HFFc6 (cell line): ENCODE results near the gene CPED1. TPM values are rescaled to one million over a fixed set of nuclear protein-coding genes. Genes with fewer than 3 reads are reported as not detected.

Experiments used
- DNase-seq: peaks from one replicate; pipeline ENCODE4 v3.0.0-alpha.2; 2018
- H3K27ac Mint-ChIP-seq: 2 replicates; pipeline ENCODE4 v1.8.0; 2020; ENCODE audit warnings: mild to moderate bottlenecking, mixed read lengths
- H3K27me3 Mint-ChIP-seq: 2 replicates; pipeline ENCODE4 v1.8.0; 2021; ENCODE audit warnings: mild to moderate bottlenecking, moderate library complexity, mixed read lengths; ENCODE audit not compliant: insufficient read depth
- H3K36me3 Mint-ChIP-seq: 2 replicates; pipeline ENCODE4 v1.8.0; 2021; ENCODE audit warnings: low read depth, mixed read lengths
- H3K4me1 Mint-ChIP-seq: 2 replicates; pipeline ENCODE4 v1.8.0; 2020; ENCODE audit warnings: low read depth, mixed read lengths
- H3K4me3 Mint-ChIP-seq: 2 replicates; pipeline ENCODE4 v1.8.0; 2020; ENCODE audit warnings: mild to moderate bottlenecking, moderate library complexity, mixed read lengths
- H3K9me3 Mint-ChIP-seq: 2 replicates; pipeline ENCODE4 v1.8.0; 2020; ENCODE audit warnings: mild to moderate bottlenecking, mixed read lengths
- CTCF ChIP-seq: fragments of 200-600 bp; sonication (generic); IDR thresholded peaks from 2 replicates; pipeline ENCODE4 v1.5.0; 2021; ENCODE audit warnings: antibody characterized with exemption, mild to moderate bottlenecking
- total RNA-seq, 6 experiments: library from RNA; stranded (reverse); fragmentation: NEBNext Ultra II Directional; extraction: Animal tissue kit (Norgen Biotek cat#: 25700); gene quantifications; 2 replicates in 1 of 6; 3 replicates in 5 of 6; pipeline ENCODE4 v1.2.3, GENCODE V29; 2021

CPED1 gene
- total RNA-seq, 6 experiments from 2014 or later: 85.0 to 112 (median 95.9) TPM

- peak overlapping the region; percentile 88 for H3K27ac Mint-ChIP-seq
- H3K4me3 Mint-ChIP-seq: peak overlapping the region; percentile 92
Observed at GRCh38 chr7:120991161-120991560, 2.6 kb downstream of the CPED1 start.

GRCh38 chr7:120991581-120991980 lies 3.1 kb downstream of the CPED1 start:
- peak overlapping the region; percentile 92 for H3K4me3 Mint-ChIP-seq
- peaks cover 60% of the 10 kb centered on the region for H3K4me1 Mint-ChIP-seq
- TF ChIP-seq CTCF: no peak

More at GRCh38 chr7:120991161-120991560, 2.6 kb downstream of the CPED1 start:
- Mint-ChIP-seq H3K4me1 (peaks cover 56% of the 10 kb centered on the region), H3K36me3 (peaks cover 51% of the 10 kb centered on the region), H3K9me3 (no peaks in the 10 kb centered on the region), H3K27me3 (peaks cover 2% of the 10 kb centered on the region; the same call in 1 of the 2 replicates)
- no peak for TF ChIP-seq CTCF
- DNase-seq: no peak

GRCh38 chr7:120992272-120992964 lies 3.9 kb downstream of the CPED1 start:
- Mint-ChIP-seq H3K4me3 (peak overlapping the region; percentile 92), H3K27ac (peak overlapping the region; percentile 87), H3K9me3 (no peaks in the 10 kb centered on the region), H3K4me1 (peaks cover 63% of the 10 kb centered on the region), H3K36me3 (peaks cover 57% of the 10 kb centered on the region), H3K27me3 (no peaks in the 10 kb centered on the region; the same call in 1 of the 2 replicates)
- no peak for DNase-seq
- TF ChIP-seq CTCF: no peak

More at GRCh38 chr7:120991581-120991980, 3.1 kb downstream of the CPED1 start:
- Mint-ChIP-seq H3K27ac (peak overlapping the region; percentile 88), H3K36me3 (peaks cover 51% of the 10 kb centered on the region), H3K9me3 (no peaks in the 10 kb centered on the region), H3K27me3 (no peaks in the 10 kb centered on the region; the same call in 1 of the 2 replicates)
- peak; percentile 70 for DNase-seq

- no peaks in the 10 kb centered on the region for H3K9me3 Mint-ChIP-seq
- peaks cover 57% of the 10 kb centered on the region for H3K36me3 Mint-ChIP-seq
- H3K4me3 Mint-ChIP-seq: peak overlapping the region; percentile 92
- TF ChIP-seq CTCF: no peak
- no peaks in the 10 kb centered on the region; the same call in 1 of the 2 replicates for H3K27me3 Mint-ChIP-seq
- peak overlapping the region; percentile 40 for H3K27ac Mint-ChIP-seq
- DNase-seq: no peak
- peaks cover 58% of the 10 kb centered on the region for H3K4me1 Mint-ChIP-seq
Observed at GRCh38 chr7:120992965-120993494, 4.5 kb downstream of the CPED1 start.

GRCh38 chr7:120993553-120994191 lies 5.2 kb downstream of the CPED1 start:
- peak overlapping the region; percentile 92 for H3K4me3 Mint-ChIP-seq
- peak overlapping the region; percentile 40 for H3K27ac Mint-ChIP-seq
- peaks cover 61% of the 10 kb centered on the region for H3K4me1 Mint-ChIP-seq
- no peak for TF ChIP-seq CTCF
- H3K36me3 Mint-ChIP-seq: peaks cover 57% of the 10 kb centered on the region
- H3K27me3 Mint-ChIP-seq: no peaks in the 10 kb centered on the region; the same call in 1 of the 2 replicates
- no peaks in the 10 kb centered on the region for H3K9me3 Mint-ChIP-seq
- DNase-seq: peak; percentile 46
